Ectodermal cell (in vitro differentiated cells): ENCODE data around the gene LITAF. TPM values are rescaled to one million over a fixed set of nuclear protein-coding genes. Genes with fewer than 3 reads are reported as not detected.
A peak's percentile ranks its signal among the peaks of the same experiment; 100 is the strongest.

Source experiments
- H3K27ac ChIP-seq: 2 replicates; pipeline ENCODE4 v1.7.0; 2013; ENCODE audit warnings: mild to moderate bottlenecking, low read depth, low read length; ENCODE audit not compliant: insufficient read depth, poor library complexity, severe bottlenecking
- H3K27me3 ChIP-seq: 2 replicates; pipeline ENCODE4 v1.7.0; 2013; ENCODE audit warnings: mild to moderate bottlenecking, low read length; ENCODE audit not compliant: insufficient read depth, control insufficient read depth, poor library complexity, severe bottlenecking
- H3K36me3 ChIP-seq: one replicate; pipeline ENCODE4 v1.7.0; 2013; ENCODE audit warnings: low read length; ENCODE audit not compliant: control insufficient read depth, insufficient read depth
- H3K4me1 ChIP-seq: one replicate; pipeline ENCODE4 v1.7.0; 2013; ENCODE audit warnings: low read length; ENCODE audit not compliant: control insufficient read depth, insufficient read depth
- H3K4me3 ChIP-seq: 2 replicates; pipeline ENCODE4 v1.7.0; 2013; ENCODE audit warnings: low read depth, low read length, control low read depth; ENCODE audit not compliant: insufficient read depth
- H3K9me3 ChIP-seq: 2 replicates; pipeline ENCODE4 v1.7.0; 2013; ENCODE audit warnings: mild to moderate bottlenecking, low read length, moderate library complexity; ENCODE audit not compliant: control insufficient read depth
- WGBS, 2 experiments: methylation state at CpG; one replicate each; pipeline ENCODE4 v1.1.7; 2013; ENCODE audit warnings: missing lambda C conversion rate in 2 of 2; 5-methylcytosine and 5-hydroxymethylcytosine counted together
- polyA plus RNA-seq, 4 experiments: library from polyadenylated mRNA; stranded (reverse); fragments of 50-300 nt; gene quantifications; one replicate each; pipeline ENCODE4 v1.2.3, GENCODE V29; 2013

Gene LITAF
- polyA plus RNA-seq (2013, experiment 1 of 4) = 65.0 TPM
- polyA plus RNA-seq (2013, experiment 2 of 4) = 64.8 TPM
- polyA plus RNA-seq (2013, experiment 3 of 4) = 61.5 TPM
- 63.5 TPM for polyA plus RNA-seq (2013, experiment 4 of 4)

DNA sequence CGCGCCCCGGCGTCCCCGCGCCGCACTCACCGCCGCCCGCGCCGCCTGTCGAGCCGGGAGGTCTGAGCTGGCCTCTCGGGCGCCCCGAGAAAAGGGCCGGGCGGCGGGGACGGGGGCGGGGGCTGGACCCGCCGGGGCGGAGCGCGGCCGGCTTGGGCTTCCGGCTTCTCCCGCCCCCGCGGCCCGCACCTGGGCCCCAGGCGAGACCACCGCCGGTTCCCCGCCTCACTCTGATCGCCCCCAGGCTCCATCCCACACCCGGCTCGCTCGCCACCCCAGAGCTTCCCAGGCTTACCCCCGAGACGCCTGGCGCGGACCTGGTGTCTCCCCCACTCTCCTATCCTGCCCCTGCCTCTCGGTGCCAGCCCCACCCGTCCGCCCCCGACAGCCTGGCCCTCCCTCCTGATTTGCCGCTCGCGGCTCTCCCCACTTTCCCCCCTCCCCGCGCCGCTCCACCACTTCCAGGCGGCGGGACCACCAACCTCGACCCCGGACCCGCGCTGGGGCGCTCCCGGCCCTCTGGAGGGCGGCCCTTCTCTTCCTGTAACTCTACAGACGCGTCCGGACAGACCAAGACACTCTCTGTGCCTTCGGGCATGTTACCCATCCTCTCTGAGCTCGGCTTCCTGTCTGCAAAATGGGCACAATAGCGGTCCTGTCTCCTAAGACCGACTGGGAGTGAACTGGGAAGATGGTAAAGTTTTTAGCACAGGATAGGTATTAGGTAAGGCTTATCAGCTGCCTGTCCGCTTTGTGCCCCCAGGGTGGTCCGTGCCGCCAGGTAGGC lies at the start of gene LITAF:
TSS of gene LITAF (minus strand) at position 64 of the 787 bp plus-strand sequence. CDS start 30,189 bp downstream, outside the sequence.
- Histone ChIP-seq H3K9me3 (no peaks in the 10 kb centered on the region), H3K4me1 (peaks cover 22% of the 10 kb centered on the region), H3K36me3 (no peaks in the 10 kb centered on the region), H3K27me3 (peaks cover 19% of the 10 kb centered on the region), H3K27ac (no peak within 1 kb of the TSS), H3K4me3 (peak within 1 kb of the TSS; percentile 62)
- 4 to 5% methylated on average over 74 of the region's 74 CpGs for WGBS, 2 experiments

DNA sequence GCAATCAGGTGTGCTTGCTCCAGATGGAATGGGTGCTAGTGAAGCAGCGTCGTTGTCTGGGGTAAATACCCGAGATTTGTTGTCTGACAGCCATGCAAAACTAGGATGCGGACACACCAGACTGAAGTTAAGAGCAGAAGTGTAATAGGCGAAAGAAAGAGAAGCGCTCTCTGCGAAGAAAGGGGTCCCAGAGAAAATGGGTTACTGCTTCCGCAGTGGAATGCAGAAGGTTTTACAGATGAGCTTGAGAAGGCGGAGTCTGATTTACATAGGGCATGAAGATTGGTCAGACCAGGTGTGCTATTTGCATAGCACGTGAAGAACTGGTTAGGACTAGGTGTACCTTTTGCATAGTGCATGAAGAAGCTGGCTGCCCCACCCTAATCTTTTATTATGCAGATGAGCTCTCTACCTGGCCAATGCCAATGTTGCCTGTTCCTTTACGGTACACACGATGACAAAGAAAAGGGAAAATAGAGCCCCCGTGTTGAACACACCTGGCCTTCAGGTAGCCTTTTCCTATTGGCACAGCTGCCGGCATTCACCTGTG lies 49.5 kb upstream of the LITAF start:
- H3K4me3 ChIP-seq = no peak overlapping the region
- 40 to 44% methylated on average over 14 of the region's 14 CpGs for WGBS, 2 experiments

GRCh38 chr16:11635679-11636171 lies 49.0 kb upstream of the LITAF start:
- Histone ChIP-seq H3K9me3 (no peaks in the 10 kb centered on the region), H3K4me1 (peaks cover 9% of the 10 kb centered on the region), H3K27ac (no peak overlapping the region), H3K36me3 (no peaks in the 10 kb centered on the region), H3K27me3 (no peaks in the 10 kb centered on the region), H3K4me3 (no peak overlapping the region)
- 79 to 80% methylated on average over 12 of the region's 12 CpGs for WGBS, 2 experiments

More for the DNA sequence above, 49.5 kb upstream of the LITAF start:
- Histone ChIP-seq H3K27me3 (no peaks in the 10 kb centered on the region), H3K4me1 (peaks cover 9% of the 10 kb centered on the region), H3K27ac (no peak overlapping the region), H3K9me3 (no peaks in the 10 kb centered on the region), H3K36me3 (no peaks in the 10 kb centered on the region)

DNA sequence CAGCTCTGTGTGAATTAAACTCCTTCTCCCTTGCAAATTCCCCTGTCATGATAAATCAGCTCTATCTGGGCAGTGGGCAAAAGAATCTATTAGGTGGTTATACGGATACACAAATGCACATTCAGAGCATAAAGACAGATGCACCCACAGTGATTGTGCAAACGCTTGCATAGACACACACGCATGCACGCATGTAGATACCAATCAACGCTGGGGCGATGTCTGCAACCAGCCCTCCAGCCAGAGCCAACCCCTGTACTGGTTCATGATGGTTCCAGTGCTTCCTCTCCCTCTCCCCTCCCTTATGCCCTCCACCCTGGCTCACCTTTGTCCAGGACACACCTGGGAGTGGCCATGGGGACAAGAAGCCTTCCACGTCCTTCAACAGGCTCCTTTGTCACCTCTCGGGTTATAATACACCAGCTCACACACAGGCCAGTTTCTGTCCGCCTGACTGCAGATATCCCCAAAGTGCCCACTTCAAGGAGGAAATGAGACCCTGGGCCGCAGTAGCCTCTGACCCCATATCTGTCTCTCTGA lies 48.5 kb upstream of the LITAF start:
- H3K36me3 ChIP-seq = no peaks in the 10 kb centered on the region
- no peaks in the 10 kb centered on the region for H3K9me3 ChIP-seq
- H3K27ac ChIP-seq = no peak overlapping the region
- H3K4me1 ChIP-seq = peaks cover 9% of the 10 kb centered on the region
- 92 to 94% methylated on average over 10 of the region's 10 CpGs for WGBS, 2 experiments
- H3K4me3 ChIP-seq = no peak overlapping the region
- H3K27me3 ChIP-seq = no peaks in the 10 kb centered on the region

- Histone ChIP-seq H3K9me3 (no peaks in the 10 kb centered on the region), H3K27ac (no peak overlapping the region), H3K27me3 (no peaks in the 10 kb centered on the region), H3K36me3 (no peaks in the 10 kb centered on the region), H3K4me1 (peaks cover 9% of the 10 kb centered on the region), H3K4me3 (no peak overlapping the region)
- WGBS, 2 experiments = 91 to 93% methylated on average over 6 of the region's 6 CpGs
These were observed 47.6 kb upstream of the LITAF start for GRCh38 chr16:11634312-11634711.

DNA sequence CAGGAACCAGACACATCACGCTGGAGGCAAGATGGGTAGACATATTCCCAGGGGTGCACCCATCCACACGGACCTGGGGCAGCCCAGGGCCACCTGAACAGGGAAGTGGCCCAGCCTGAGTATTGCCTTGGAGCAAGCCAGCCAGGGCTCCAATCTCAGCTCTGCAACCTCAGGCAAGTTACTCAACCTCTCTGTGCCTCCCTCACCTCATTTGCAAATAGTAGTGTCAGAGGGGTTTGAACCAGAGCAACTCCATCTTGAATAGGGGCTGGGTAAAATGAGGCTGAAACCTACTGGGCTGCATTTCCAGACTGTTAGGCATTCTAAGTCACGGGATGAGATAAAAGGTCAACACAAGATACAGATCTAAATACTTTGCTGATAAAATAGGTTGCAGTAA lies 46.4 kb upstream of the LITAF start:
- H3K4me3 ChIP-seq = no peak overlapping the region
- H3K36me3 ChIP-seq = no peaks in the 10 kb centered on the region

GRCh38 chr16:11632455-11632939 lies 45.8 kb upstream of the LITAF start:
- no peak overlapping the region for H3K4me3 ChIP-seq
- no peaks in the 10 kb centered on the region for H3K9me3 ChIP-seq
- peaks cover 9% of the 10 kb centered on the region for H3K4me1 ChIP-seq
- no peaks in the 10 kb centered on the region for H3K27me3 ChIP-seq
- no peaks in the 10 kb centered on the region for H3K36me3 ChIP-seq
- peak overlapping the region; percentile 44 for H3K27ac ChIP-seq
- WGBS, 2 experiments = 67% methylated on average over 15 of the region's 15 CpGs

More for the DNA sequence above, 46.4 kb upstream of the LITAF start:
- WGBS, 2 experiments = 94 to 97% methylated on average over 3 of the region's 3 CpGs
- H3K9me3 ChIP-seq = no peaks in the 10 kb centered on the region
- H3K4me1 ChIP-seq = peaks cover 9% of the 10 kb centered on the region
- no peaks in the 10 kb centered on the region for H3K27me3 ChIP-seq
- no peak overlapping the region for H3K27ac ChIP-seq

GRCh38 chr16:11631214-11631613 lies 44.5 kb upstream of the LITAF start:
- Histone ChIP-seq H3K4me3 (no peak overlapping the region), H3K4me1 (peaks cover 9% of the 10 kb centered on the region), H3K27me3 (no peaks in the 10 kb centered on the region), H3K27ac (no peak overlapping the region), H3K36me3 (no peaks in the 10 kb centered on the region), H3K9me3 (no peaks in the 10 kb centered on the region)
- WGBS, 2 experiments = 93 to 95% methylated on average over 7 of the region's 7 CpGs

DNA sequence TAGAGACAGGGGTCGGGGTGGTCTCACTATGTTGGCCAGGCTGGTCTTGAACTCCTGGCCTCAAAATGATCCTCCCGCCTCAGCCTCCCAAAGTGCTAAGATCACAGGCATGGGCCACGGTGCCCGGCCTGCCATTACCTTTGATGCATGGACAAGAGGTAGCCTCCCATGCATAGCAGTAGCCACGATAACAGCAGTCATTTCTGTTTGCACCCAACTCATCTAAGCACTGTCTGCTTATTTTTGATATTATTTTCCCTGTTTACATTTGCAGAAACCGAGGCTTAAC lies 44.0 kb upstream of the LITAF start:
- Histone ChIP-seq H3K4me3 (no peak overlapping the region), H3K9me3 (no peaks in the 10 kb centered on the region), H3K4me1 (peaks cover 9% of the 10 kb centered on the region), H3K36me3 (no peaks in the 10 kb centered on the region), H3K27ac (no peak overlapping the region), H3K27me3 (no peaks in the 10 kb centered on the region)
- 95% methylated on average over 6 of the region's 6 CpGs for WGBS, 2 experiments
